Activated naive CD4-positive, alpha-beta T cell (primary cell): ENCODE data around the gene DHCR7.
A peak's percentile ranks its signal among the peaks of the same experiment; 100 is the strongest.

Experiments
- DNase-seq, 4 experiments: peaks; one replicate each; lab custom pipeline; 2025; lab: John Stamatoyannopoulos, UW

DHCR7 gene

GRCh38 chr11:71448257-71449171 is at the start of gene DHCR7:
Gene DHCR7 (minus strand): TSS chr11:71448393. CDS start chr11:71444952, 3,441 bp downstream.
- peak; percentile 75 to 90 (median 76) for DNase-seq

DNA sequence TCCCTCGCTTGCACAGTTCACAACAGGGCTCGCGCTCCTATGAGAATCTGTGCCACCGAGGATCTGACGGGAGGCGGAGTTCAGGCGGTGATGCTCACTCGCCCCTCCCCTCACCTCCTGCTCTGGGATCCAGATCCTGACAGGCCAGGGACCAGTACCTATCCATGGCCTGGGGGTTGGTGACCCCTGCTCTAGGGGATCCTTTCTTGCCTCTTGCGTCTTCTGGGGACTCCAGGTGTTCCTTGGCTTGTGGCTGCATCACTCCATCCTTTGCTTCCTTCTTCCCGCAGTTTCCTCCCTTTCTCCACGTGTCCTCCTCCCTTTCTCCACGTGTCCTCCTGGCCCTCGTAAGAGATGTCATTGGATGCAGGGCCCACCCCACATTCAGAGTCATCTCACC is 48.2 kb upstream of the DHCR7 start:
- no peak for DNase-seq

DNA sequence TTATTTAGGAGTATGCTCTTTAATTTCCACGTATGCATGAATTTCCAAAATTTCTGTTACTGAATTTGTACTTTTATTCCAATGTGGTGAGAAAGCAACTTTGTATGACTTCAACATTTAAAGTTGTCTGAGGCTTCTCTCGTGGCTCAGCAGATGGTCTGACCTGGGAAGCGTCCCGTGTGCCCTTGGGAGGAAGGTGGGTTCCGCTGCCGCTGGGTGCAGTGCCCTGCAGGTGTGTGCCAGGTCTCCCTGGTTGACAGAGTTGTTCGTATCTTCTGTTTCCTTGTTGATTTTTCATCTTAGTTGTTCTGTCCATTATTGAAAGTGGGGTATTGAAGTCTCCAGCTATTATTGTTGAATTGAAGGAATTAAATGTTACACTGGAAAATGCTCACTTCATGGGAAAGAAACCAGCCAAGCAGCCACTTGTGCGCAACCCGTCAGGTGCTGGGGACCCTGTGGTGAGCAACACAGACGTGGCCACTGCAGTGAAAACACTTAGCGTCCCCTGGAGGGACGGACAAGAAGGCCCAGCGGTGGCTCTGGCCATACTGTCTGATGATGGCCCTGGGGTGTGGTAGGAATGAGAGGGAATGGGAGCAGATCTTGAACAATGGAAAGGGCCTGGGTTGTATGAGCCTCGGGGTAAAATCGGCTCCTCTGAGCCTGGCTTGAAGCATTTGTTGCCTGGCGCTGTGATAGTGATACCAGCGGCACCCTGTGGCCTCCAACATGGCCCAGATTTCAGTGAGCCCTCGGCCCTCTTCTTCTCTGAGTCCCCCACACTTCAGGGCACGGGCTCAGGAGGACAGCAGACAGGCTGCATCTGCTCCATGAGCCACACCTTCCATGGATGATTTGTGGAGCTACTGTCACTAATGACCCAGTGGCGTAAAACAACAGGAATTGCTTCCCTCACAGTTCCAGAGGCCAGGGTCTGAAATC is 47.4 kb upstream of the DHCR7 start:
- no peak for DNase-seq

DNA sequence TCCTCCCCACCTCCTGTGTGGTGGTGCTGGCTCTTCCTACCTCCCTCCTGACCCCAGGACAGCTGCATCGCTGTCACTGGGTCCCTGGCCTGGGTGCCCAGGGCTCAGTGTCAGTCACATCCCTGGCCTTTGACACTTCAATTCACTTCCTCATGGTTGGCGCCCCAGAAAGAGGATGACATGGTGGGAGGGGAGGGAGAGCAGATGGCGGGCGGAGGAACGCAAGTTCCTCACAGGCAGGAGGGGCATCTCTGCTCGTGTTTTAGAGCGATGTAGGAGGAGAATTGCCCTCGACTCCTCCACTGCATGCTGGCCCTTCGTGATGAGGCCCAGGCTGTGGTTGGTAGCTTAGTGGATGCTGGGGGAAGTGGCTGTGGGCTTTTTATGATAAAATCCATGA is 43.7 kb upstream of the DHCR7 start:
- DNase-seq = no peak

GRCh38 chr11:71491531-71491930 is 43.3 kb upstream of the DHCR7 start:
- DNase-seq = no peak

GRCh38 chr11:71490731-71491390 is 42.7 kb upstream of the DHCR7 start:
- DNase-seq = no peak

DNA sequence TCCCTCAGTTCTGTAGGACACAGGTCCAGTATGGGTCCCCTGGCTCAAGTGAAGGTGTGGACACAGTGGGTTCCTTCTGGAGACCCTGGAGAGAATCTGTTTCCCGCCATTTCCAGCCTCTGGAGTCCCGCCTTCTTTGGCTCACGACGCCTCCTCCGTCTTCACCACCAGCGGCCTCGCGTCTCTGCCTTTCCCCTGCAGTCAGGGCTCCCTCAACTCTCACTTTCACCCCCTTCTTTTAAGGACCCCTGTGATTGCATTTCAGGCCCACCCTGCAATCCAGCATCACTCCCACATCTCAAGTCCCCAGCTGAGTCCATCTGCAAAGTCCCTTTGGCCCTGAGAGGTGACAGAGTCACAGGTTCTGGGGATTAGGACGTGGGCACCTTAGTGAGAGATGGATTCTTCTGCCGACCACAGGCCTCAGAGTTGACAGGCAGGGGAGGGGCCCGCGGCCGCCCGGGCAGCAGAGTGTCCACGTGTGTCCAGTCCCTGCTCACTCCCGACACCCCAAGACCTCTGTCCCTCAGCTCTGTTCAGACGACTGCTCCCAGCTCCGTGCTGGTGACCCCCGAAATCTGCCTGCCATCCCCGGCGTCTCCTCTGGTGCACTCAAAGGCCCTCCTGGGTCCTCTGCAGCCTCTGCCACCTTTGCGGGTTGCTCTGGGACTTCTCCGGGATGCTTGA is 42.0 kb upstream of the DHCR7 start:
- DNase-seq = no peak

DNA sequence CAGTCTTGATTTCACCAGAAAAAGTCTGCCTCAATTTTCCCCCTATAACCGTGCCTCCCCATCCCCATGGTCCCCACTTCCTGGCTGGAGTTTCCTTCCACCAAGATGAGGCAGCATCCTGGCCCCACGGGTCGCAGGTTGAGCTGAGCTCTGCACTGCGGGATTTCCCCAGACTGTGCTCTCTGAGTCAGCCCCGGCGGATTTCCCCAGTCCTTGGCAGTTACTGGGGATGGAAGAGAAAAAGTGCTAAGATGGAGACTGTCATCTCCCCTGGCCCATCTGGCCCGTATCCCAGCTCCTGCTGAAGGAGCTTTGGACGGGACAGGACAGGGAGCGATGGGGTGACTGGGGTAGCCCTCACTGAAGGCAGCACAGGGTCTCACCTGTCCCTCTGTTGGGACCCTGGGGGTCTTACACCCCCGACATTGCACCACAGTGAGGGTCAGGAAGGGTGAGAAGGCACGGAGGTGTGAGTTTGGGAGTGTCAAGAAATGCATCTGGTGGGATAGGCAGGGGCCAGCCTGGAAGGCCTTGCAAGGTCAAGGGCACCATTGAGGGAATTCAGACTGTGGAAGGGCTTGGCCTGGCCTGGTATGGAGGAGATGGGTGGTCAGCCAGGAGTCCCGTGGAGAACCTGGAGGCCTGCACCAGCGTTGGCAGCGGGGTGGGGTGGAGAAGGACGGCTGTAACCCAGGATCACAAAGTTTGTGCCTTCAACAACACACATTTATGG is 41.3 kb upstream of the DHCR7 start:
- DNase-seq = peak in 1 of 4 experiments; percentile 13

DNA sequence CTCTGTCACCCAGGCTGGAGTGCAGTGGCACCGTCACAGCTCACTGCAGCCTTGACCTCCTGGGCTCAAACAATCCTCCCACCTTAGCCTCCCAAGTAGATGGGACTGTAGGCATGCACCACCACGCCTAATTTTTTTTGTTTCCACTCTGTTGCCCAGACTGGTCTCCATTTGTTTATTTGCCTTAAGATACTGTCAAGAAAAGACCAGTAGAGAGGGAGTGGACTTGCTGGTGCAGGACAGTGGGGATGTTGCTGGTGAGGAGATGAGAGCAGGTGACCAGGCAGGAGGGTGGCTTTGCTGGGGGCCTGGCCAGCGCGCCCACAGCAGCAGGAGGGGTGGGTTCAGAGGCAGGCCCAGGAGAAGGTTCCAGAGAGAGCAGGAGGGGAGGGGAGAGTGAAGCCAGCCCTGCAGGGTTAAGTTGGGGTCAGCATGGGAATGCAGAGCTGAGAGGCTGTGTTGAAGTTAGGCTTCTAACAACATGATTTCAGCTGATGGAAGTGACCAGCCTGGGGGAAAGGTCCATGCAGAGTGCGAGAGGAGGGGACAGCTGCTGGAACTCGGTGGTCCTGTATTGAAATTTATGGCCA is 40.6 kb upstream of the DHCR7 start:
- DNase-seq = no peak

- no peak for DNase-seq
Observed at GRCh38 chr11:71486320-71486719, 38.1 kb upstream of the DHCR7 start.

DNA sequence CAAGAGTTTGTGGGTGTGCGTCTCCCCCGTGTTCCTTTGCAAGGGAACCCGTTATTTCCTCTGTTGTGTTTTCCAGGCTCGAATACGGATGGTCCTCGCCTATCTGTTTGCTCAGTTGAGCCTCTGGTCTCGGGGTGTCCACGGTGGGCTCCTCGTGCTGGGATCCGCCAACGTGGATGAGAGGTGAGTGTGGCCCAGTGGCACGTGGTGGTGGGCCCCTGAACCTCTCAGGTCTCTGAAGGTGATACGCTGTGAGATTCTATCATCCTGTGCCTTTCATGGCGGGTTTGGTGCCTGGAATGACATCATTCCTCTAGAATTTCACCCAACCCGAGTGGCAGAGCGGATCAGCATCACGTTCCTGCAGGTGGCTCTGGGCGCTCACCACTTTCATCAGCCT is 37.3 kb upstream of the DHCR7 start:
- no peak for DNase-seq

DNA sequence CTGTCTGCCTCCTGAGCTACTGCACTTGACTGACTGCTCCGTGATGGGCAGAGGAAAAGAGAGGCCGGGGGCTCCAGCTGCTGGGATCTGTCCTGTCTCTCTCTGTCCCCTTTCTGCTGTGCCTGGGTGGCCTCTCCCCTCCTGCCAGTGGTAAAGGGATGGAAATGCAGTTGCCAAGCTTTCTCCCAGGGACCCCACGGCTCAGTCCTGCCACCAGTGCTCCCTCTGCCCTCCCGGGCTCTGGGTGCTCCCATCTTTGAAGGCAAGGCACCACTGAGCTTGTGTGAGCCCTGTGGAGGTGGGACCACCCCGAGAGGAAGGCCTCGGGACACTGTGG is 36.8 kb upstream of the DHCR7 start:
- no peak for DNase-seq

DNA sequence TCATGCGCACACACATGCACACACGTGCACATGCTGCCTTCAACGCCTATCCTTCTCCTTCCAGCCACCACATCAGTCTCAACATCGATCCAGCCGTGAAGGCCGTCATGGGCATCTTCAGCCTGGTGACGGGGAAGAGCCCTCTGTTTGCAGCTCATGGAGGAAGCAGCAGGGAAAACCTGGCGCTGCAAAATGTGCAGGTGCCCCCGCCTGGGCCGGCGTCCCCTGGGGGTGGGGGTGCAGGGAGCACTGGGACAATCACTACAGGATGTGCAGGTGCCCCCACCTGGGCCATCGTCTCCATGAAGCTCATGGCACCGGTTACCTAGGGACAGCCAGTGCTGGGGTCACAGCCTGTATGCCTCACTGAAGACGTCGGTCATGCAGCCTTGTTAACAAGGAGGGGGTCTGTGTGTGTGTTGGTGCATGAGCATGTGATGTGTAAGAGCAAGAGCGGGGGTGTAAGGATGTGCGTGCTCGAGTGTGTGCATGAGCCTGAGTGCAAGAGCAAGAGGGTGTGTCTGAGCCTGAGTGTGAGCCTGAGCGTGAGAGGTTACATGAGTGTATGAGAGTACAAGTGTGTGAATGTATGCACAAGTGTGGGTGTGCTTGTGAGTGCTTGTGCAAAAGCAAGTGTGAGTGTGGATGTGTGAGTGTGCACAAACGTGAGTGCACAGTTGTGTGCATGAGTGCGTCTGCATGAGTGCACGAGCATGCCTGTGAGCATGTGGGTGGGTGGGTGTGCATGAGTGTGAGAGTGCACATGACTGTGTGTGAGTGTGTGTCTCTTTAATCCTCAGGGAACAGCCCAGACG is 36.3 kb upstream of the DHCR7 start:
- DNase-seq = no peak

GRCh38 chr11:71483692-71484091 is 35.5 kb upstream of the DHCR7 start:
- no peak for DNase-seq

- DNase-seq = no peak
Observed at GRCh38 chr11:71482746-71483364, 34.7 kb upstream of the DHCR7 start.

- DNase-seq = no peak
Observed at GRCh38 chr11:71482216-71482615, 34.0 kb upstream of the DHCR7 start.

- no peak for DNase-seq
Observed at GRCh38 chr11:71481101-71481960, 33.1 kb upstream of the DHCR7 start.

- DNase-seq = no peak
Observed at GRCh38 chr11:71478528-71478840, 30.3 kb upstream of the DHCR7 start.
